H7 (cell line): ENCODE measurements around the gene RGMA. TPM values are rescaled to one million over a fixed set of nuclear protein-coding genes. Genes with fewer than 3 reads are reported as not detected.

ENCODE experiments used
- DNase-seq: peaks from one replicate; pipeline ENCODE4 v3.0.0; 2012
- H3K27me3 ChIP-seq: 2 replicates; pipeline ENCODE4 v1.6.0; 2011; ENCODE audit warnings: mild to moderate bottlenecking, low read length; ENCODE audit not compliant: control insufficient read depth, insufficient read depth
- H3K36me3 ChIP-seq: replicated peaks from 2 replicates; pipeline ENCODE4 v1.5.1; 2011; ENCODE audit warnings: low read length; ENCODE audit not compliant: control insufficient read depth, insufficient read depth
- H3K4me3 ChIP-seq: 2 replicates; pipeline ENCODE4 v1.5.1; 2011; ENCODE audit warnings: low read depth, mild to moderate bottlenecking, control low read depth, low read length, moderate library complexity; ENCODE audit not compliant: insufficient read depth
- total RNA-seq: library from RNA; depleted of rRNA; stranded (reverse); fragments of >200 nt; shearing (Covaris generic); gene quantifications from 2 replicates; pipeline ENCODE4 v1.2.3, GENCODE V29; 2014

The RGMA gene
- total RNA-seq, 1 experiment from 2014 or later = 32.6 TPM

- no peak overlapping the region for H3K4me3 ChIP-seq
- H3K27me3 ChIP-seq = no peaks in the 10 kb centered on the region
- H3K36me3 ChIP-seq = peaks cover 45% of the 10 kb centered on the region
- no peak for DNase-seq
These were observed 67.8 kb downstream of the RGMA start for GRCh38 chr15:93020976-93021772.

GRCh38 chr15:93019971-93020370, 69.0 kb downstream of the RGMA start:
- Histone ChIP-seq H3K27me3 (no peaks in the 10 kb centered on the region), H3K4me3 (no peak overlapping the region), H3K36me3 (peaks cover 42% of the 10 kb centered on the region)
- DNase-seq = no peak

DNA sequence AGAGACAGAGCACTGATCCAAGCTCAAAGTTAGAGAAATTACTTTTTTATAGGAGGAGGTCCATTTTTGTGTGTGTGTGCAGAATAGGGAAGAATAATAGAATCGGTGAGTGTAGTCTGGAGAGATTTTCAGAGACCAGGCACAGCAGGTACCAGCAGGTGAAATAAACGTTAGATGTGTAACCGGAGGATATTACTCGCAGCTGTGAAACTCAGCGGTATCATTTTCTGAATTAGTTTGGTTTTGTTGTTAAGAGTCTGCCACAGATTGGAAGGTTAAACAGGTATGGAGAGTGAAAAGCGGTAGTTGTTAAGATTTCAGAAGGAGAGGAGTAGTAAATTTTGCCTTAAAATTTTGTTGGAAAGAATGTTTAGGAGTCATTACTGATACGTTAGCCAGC, 69.9 kb downstream of the RGMA start:
- H3K27me3 ChIP-seq = no peaks in the 10 kb centered on the region
- DNase-seq = no peak
- H3K36me3 ChIP-seq = peaks cover 42% of the 10 kb centered on the region
- H3K4me3 ChIP-seq = no peak overlapping the region

DNA sequence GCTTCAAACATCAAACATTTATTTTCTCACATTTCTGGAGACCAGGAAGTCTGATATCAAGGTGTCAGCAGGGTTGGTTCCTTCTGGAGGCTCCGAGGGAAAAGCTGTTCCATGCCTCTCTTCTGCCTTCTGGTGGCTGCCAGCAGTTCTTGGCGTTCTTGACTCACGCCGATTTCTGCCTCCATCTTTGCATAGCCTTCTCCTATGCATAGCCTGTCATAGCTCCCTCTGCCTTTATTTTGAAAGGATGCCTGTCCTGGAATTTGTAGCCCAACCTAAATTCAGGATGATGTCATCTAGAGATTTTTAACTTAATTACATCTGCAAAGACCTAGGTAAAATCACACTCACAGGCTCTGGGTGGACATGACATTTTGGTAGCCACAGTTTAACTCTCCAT, 70.4 kb downstream of the RGMA start:
- no peaks in the 10 kb centered on the region for H3K27me3 ChIP-seq
- no peak for DNase-seq
- H3K4me3 ChIP-seq = no peak overlapping the region
- peaks cover 45% of the 10 kb centered on the region for H3K36me3 ChIP-seq

- Histone ChIP-seq H3K36me3 (peaks cover 48% of the 10 kb centered on the region), H3K27me3 (no peaks in the 10 kb centered on the region), H3K4me3 (no peak overlapping the region)
- no peak for DNase-seq
These were observed 71.5 kb downstream of the RGMA start for GRCh38 chr15:93017526-93017925.

DNA sequence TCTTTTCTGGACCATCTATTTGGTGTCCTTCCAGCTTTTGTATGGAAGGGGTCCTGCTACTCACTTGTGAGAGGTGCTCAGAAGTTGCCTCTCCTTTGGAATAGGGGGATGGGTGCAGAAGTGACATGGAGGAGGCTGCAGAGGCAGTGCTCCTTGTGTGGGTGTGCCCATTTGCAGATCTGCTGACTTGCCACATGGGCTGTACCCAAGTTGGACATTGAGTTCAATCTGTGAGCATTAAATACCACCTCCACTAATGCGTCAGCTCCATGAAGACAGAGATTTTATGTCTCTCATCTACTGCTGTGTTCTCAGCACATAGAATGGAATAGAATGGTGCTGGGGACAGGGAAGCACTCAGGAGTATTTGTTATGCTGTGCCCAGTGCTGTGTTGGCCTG, 76.2 kb downstream of the RGMA start:
- Histone ChIP-seq H3K4me3 (no peak overlapping the region), H3K36me3 (peaks cover 56% of the 10 kb centered on the region), H3K27me3 (no peaks in the 10 kb centered on the region)
- DNase-seq = no peak

- H3K36me3 ChIP-seq = peaks cover 44% of the 10 kb centered on the region
- H3K4me3 ChIP-seq = no peak overlapping the region
- no peak for DNase-seq
- H3K27me3 ChIP-seq = no peaks in the 10 kb centered on the region
These were observed 81.0 kb downstream of the RGMA start for GRCh38 chr15:93007994-93008393.

DNA sequence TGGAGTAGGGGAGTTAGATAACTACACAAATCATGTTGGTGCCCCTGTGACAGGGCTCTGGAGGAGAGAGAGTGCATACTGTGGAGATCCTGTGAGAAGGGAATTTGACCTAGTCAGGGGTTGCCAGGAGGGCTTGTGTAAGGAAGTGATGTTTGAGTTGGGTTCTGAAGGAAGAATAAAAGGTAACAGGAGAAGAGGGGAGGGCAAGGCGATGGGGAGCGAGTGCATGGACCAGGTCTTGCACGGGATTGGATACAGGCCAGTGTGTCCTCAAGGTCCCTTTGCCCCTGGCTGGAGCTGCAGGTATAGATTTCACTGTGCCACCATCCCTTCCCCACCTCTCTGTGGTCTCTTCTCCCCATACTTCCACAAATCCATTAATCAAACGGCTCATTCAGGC, 83.9 kb downstream of the RGMA start:
- no peak overlapping the region for H3K4me3 ChIP-seq
- no peak for DNase-seq
- no peaks in the 10 kb centered on the region for H3K27me3 ChIP-seq
- peaks cover 48% of the 10 kb centered on the region for H3K36me3 ChIP-seq

GRCh38 chr15:93001881-93002280, 87.1 kb downstream of the RGMA start:
- peaks cover 47% of the 10 kb centered on the region for H3K36me3 ChIP-seq
- no peak for DNase-seq
- H3K27me3 ChIP-seq = no peaks in the 10 kb centered on the region
- no peak overlapping the region for H3K4me3 ChIP-seq

DNA sequence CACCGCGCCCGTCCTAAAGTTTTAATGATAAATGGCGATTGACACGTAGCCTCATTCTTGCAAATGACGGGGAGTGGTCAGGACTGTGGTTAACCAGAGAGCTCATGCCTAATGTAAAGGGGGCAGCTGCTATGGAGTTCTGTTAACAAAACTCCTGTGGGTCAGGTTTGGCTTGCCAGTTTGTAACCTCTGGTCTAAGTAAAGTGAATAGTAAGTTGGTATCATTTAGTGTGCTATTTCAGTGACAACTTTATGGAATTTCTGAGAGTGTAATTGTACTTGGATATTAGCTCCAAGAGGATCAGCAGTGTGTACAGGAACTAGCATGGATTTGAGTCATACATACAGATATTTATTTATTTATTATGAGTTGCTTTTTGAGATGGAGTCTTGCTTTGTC, 87.9 kb downstream of the RGMA start:
- Histone ChIP-seq H3K4me3 (no peak overlapping the region), H3K36me3 (peaks cover 48% of the 10 kb centered on the region), H3K27me3 (no peaks in the 10 kb centered on the region)
- DNase-seq = no peak

GRCh38 chr15:92997821-92998220, 91.2 kb downstream of the RGMA start:
- Histone ChIP-seq H3K27me3 (no peaks in the 10 kb centered on the region), H3K36me3 (peaks cover 47% of the 10 kb centered on the region), H3K4me3 (no peak overlapping the region)
- DNase-seq = no peak

- H3K27me3 ChIP-seq = no peaks in the 10 kb centered on the region
- H3K4me3 ChIP-seq = no peak overlapping the region
- DNase-seq = no peak
- peaks cover 35% of the 10 kb centered on the region for H3K36me3 ChIP-seq
These were observed 96.3 kb downstream of the RGMA start for GRCh38 chr15:92992720-92993119.

DNA sequence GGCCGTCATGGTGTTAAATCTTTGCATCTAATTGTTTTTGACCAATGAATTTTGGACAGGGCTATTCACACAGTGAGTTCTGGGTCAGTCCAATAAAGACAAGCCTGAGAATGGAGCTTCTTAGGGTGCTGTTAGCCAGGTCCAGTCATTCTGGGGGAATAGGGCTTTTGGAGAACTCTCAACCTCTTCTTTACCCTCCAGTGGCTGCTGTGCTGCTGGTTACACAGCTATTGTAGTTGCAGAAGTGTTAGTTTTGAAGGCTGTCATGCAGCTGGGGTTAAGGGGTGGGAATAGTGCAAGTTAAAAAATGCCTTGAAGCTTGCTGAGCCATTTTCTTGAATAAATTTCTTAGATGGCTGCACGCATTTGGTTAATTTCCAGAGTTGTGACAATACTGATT, 99.0 kb downstream of the RGMA start:
- no peak for DNase-seq
- peaks cover 37% of the 10 kb centered on the region for H3K36me3 ChIP-seq
- no peaks in the 10 kb centered on the region for H3K27me3 ChIP-seq
- no peak overlapping the region for H3K4me3 ChIP-seq

DNA sequence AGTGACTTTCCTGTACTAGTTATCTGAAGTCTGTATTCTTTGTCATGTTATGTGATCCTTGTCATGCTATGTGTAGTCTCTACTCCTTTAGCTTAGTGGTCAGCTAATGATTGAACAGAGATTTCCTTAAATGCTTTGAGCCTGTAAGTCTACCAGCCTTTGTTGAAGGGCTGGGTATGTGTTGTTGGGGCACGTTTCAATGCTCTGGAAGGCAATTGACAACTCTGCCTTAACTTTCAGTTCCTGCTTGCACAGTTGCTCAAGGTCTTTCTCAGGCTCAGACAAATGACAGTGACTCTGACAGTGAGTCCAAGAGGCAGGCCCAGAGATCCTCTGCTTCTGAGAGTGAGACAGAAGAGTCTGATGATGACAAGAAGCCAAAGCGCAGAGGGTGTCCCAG, 99.5 kb downstream of the RGMA start:
- no peak for DNase-seq
- H3K27me3 ChIP-seq = no peaks in the 10 kb centered on the region
- peaks cover 42% of the 10 kb centered on the region for H3K36me3 ChIP-seq
- H3K4me3 ChIP-seq = no peak overlapping the region
